DMS153 (cell line): ENCODE results near the gene PAK5.

Experiments used
- DNase-seq: peaks from one replicate; lab custom pipeline; 2025; lab: John Stamatoyannopoulos, UW

Gene PAK5

DNA sequence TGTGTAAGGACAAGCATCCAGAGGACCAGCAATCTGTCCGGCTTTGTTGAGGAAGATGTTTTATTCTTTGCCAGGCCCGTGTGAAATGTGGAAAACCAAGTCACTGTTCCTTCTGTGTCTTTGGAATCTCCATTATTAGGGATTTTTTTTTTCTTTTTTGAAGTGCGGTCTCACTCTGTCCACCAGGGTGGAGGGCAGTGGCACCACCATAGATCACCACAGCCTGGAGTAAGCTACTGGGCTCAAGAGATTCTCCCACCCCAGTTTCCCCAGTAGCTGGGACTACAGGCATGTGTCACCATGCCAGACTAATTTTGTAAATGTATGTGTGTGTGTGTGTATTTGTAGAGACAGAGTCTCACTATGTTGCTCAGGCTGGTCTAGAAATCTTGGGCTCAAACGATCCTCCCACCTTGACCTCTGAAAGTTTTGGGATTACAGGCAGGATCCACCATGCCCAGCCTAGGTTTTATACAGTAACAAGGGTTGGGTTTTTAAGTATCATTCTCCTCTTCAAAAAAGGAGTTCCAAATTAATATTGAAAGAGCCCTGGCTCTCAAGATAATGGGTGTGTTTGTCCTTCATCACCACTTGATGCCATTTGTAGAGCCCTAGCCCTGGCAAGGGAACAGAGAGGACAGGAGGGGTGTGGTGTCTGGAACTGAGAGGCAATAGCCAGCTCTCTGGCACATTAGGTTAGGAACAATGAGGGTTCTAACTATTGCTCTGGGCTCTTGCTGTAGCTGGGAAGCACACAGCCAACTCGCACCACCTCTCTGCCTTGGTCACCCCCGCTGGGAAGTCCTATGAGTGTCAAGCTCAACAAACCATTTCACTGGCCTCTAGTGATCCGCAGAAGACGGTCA lies 321.3 kb downstream of the PAK5 start:
- DNase-seq: no peak

DNA sequence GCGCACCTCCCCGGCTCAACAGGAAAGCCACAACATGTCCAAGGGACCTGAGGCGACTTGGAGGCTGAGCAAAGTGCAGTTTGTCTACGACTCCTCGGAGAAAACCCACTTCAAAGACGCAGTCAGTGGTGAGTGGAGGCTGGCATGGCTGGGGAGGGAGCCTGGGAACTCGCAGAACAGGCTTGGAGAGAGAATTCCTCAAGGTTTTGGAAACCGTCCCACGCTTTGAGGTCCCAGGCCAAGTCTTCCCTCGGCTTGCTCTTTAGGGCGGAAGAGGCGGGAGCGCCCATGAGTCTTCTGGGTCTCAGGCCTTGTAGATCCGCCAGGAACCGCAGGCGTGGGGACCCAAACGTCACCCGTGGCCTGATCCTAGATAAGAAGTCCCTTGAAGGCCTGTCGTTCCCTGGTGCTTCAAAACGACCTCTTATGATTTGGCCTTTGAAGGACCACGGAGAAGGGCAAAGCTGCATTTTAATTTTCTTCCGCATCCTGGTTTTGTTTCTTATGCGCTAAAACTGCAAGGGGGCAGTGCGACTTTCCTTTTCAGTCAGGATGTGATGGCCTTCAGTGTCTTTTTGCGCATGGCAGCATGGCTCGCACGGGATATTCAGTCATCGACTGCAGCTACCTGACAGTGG lies 322.5 kb downstream of the PAK5 start:
- no peak for DNase-seq

DNA sequence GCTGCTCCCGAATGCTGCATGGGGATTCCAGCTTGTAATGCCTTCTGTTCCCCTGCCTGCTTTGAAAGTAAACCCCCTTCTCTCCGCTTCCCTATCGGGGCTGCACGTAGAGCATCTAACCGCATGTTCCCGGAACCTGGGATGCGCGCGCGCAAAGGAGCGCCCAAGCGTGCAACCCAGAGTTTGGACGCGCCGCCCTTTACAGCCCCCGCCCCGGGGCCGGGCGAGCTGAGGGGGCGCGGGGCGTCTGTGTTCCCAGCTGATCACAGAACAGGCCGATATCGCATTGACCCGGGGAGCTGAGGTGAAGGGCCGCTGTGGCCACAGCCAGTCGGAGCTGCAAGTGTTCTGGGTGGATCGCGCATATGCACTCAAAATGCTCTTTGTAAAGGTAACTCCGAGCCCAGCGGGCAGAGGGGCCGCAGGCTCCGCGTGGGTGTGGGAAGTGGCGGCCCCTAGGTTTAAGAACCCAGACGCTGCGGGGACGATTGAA lies 323.1 kb downstream of the PAK5 start:
- DNase-seq: no peak

DNA sequence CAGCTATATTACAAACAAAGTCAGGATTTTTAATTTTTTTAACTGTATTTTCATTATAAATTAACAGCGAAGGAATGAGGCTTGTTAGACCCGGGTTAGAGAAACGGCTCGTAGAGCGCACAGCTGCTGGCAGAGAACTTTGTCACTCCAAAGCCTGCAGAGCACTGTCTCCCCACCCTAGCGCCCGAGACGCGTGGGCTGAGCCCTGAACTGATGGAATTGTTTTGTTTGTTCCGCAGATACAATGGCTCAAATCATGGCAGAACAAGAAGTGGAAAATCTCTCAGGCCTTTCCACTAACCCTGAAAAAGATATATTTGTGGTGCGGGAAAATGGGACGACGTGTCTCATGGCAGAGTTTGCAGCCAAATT lies 323.7 kb downstream of the PAK5 start:
- DNase-seq: no peak

DNA sequence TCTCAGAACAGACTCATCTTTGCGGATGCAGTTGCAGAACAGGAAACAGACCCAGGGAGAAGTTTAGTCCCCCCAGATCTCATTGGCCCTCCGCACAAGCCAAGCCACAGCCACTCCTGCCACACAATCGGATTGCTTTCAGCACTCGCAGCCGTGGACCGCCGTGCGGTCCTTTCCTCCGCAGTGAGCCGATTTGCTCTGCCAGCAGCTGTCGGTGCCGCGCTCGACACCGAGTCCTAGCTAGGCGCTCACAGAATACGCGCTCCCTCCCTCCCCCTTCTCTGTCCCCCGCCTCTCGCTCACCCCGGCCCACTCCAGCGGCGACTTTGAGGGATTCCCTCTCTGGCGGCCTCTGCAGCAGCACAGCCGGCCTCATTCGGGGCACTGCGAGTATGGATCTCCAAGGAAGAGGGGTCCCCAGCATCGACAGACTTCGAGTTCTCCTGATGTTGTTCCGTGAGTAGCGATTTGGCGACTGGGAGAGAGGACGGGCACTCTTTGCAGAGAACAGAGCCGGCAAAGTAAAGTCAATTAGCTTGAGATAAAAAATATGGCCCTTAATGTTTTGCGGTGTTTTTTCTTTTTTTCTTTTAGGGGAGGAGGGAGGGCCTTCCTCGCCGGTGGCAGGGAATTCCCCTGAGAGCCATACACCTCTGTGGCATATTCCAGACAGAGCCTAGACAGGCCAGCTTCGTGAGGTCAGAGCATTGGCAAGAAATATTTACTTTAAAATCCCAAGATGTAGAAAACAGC lies 324.2 kb downstream of the PAK5 start, which contains the start of gene LAMP5:
TSS of gene LAMP5 (plus strand) at position 130 of the 753 bp plus-strand sequence. CDS start at position 393, 263 bp downstream.
- DNase-seq: no peak

GRCh38 chr20:9514072-9514460 lies 324.8 kb downstream of the PAK5 start:
- no peak for DNase-seq

DNA sequence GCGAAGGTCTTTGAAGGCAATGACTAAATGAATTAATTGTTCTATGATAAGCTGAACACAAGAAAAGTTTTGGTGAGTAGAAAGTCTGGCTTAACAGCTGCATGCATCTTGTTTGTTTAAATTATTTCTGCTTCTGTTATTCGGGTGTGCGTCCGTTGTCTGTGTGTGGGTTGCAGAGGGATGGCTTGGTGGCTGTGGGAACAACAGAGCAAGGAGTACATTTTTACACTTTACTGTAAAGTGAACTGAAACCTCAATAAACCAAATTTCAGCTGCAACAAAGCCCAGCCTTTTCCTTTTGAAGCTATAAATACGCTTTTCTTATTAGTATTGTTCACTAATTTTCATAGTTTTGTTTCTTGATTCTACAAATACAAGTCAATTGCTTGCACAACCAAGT lies 328.0 kb downstream of the PAK5 start:
- DNase-seq: no peak

DNA sequence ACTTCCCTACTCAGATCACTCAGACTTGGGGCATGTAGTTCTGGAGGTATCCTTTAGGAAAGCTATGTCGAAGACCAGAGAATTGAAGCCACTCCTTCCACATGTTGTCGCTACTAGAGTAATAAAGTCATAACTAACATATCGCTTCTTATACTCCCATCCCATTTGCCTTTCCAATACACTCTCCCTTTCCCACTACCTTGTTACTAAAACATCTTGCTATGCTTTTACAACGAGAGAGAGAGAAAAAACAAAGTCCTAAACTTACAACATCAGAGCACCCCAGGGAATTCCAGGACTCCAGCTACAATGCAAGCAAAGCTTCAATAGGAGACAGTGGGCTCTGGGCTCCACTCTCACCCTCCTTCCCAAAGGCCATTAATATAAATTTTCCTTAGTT lies 329.6 kb downstream of the PAK5 start:
- no peak for DNase-seq

GRCh38 chr20:9508696-9509178 lies 330.1 kb downstream of the PAK5 start:
- no peak for DNase-seq

DNA sequence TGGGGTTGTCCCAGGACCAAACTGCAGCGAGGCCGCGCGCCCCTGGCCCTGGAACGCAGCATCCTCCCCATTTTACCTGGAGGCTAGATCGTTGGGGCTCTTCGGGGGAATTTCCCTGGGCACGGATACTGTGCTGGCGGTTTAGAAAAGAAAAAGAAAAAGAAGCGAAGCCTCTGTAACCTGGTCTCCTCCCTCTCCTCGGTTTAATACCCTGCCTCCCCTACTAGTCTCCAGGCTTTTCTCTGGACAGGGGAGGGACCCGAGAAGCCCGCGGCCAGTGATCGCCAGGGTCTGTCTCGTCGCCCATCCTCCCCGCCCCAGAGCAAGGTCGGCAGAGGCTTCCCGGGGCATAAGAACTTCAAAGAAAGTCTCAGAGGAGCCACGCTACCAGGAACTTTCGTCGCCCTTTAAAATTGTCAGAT lies 330.6 kb downstream of the PAK5 start:
- no peak for DNase-seq

- no peak for DNase-seq
Observed at GRCh38 chr20:9507544-9508239, 331.2 kb downstream of the PAK5 start.

- no peak for DNase-seq
Observed at GRCh38 chr20:9506964-9507369, 331.9 kb downstream of the PAK5 start.

GRCh38 chr20:9506280-9506821 lies 332.5 kb downstream of the PAK5 start:
- DNase-seq: no peak

- DNase-seq: no peak
Observed at GRCh38 chr20:9503526-9504245, 335.2 kb downstream of the PAK5 start.

DNA sequence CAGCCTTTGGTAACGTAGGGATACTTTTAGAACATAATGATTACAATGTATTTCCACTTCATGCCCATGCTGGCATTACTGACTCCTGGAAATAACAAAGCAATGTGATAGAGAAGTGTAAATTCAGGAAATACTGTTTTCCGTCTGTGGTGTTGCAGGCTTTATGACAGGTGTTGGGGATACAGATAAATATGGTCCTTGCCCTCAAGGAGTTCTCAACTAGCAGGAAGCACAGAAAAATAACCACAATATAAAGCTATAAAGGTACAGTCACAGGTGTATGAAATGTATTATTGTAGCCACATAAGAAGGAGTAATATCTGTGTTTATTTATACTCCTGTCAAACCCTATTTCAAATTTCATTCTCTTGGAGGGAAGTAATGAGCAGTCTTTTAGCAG lies 337.4 kb downstream of the PAK5 start:
- DNase-seq: no peak

- no peak for DNase-seq
Observed at GRCh38 chr20:9500121-9500520, 338.8 kb downstream of the PAK5 start.

GRCh38 chr20:9499126-9499899 lies 339.6 kb downstream of the PAK5 start:
- DNase-seq: no peak

DNA sequence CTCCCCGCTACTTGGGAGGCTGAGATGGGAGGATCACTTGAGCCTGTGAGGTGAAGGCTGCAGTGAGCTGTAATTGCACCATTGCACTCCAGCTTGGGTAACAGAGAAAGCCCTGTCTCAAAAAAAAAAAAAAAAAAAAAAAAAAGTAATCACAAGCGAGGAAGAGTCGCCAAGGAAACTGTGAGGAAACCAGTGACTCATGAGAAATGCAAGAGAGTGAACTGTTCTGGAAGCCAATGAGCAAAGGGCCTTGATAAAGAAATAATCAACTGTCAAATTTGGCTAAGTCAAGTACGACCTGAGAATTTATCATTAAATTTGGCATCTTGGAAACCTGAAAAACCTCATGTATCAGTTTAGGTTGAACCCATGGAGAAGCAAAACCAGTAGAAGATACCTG lies 340.6 kb downstream of the PAK5 start:
- DNase-seq: no peak

- DNase-seq: no peak
Observed at GRCh38 chr20:9496155-9496554, 342.7 kb downstream of the PAK5 start.

GRCh38 chr20:9495701-9496100 lies 343.2 kb downstream of the PAK5 start:
- DNase-seq: no peak
